H9 (cell line): Measurements from ENCODE around the gene ZNF750. TPM values are rescaled to one million over a fixed set of nuclear protein-coding genes. Genes with fewer than 3 reads are reported as not detected.

Experiments
- DNase-seq: peaks from one replicate; pipeline ENCODE4 v3.0.0-alpha.2; 2017
- H2AFZ ChIP-seq: one replicate; pipeline ENCODE4 v1.6.1; 2013; ENCODE audit warnings: mild to moderate bottlenecking, low read length, control low read depth, moderate library complexity
- H2AK5ac ChIP-seq: 2 replicates; pipeline ENCODE4 v1.6.1; 2013; ENCODE audit warnings: low read length, control low read depth, mixed read lengths; ENCODE audit not compliant: insufficient read length
- H2BK120ac ChIP-seq: one replicate; pipeline ENCODE4 v1.6.1; 2013; ENCODE audit warnings: low read depth, mild to moderate bottlenecking, low read length, control low read depth, inconsistent platforms; ENCODE audit not compliant: poor library complexity, severe bottlenecking
- H2BK12ac ChIP-seq: 2 replicates; pipeline ENCODE4 v1.6.1; 2013; ENCODE audit warnings: low read length, control low read depth, mixed read lengths, low read depth; ENCODE audit not compliant: insufficient read length
- H2BK15ac ChIP-seq: 2 replicates; pipeline ENCODE4 v1.6.1; 2013; ENCODE audit warnings: low read depth, low read length, control low read depth
- H2BK20ac ChIP-seq: one replicate; pipeline ENCODE4 v1.6.1; 2013; ENCODE audit warnings: low read depth, mild to moderate bottlenecking, low read length, control low read depth, inconsistent platforms; ENCODE audit not compliant: poor library complexity, severe bottlenecking
- H2BK5ac ChIP-seq: 2 replicates; pipeline ENCODE4 v1.6.1; 2013; ENCODE audit warnings: low read length, control low read depth, mixed read lengths; ENCODE audit not compliant: insufficient read length
- H3K14ac ChIP-seq: 2 replicates; pipeline ENCODE4 v1.6.1; 2013; ENCODE audit warnings: low read length, control low read depth; ENCODE audit not compliant: insufficient read depth
- H3K18ac ChIP-seq: 2 replicates; pipeline ENCODE4 v1.6.1; 2013; ENCODE audit warnings: low read depth, mild to moderate bottlenecking, mixed read lengths, low read length, control low read depth; ENCODE audit not compliant: insufficient read length
- H3K23ac ChIP-seq: 2 replicates; pipeline ENCODE4 v1.6.1; 2013; ENCODE audit warnings: low read length, control low read depth, mixed read lengths, low read depth; ENCODE audit not compliant: insufficient read length
- H3K23me2 ChIP-seq: 2 replicates; pipeline ENCODE4 v1.6.1; 2013; ENCODE audit warnings: low read depth, mild to moderate bottlenecking, mixed read lengths, low read length, control low read depth; ENCODE audit not compliant: insufficient read length, poor library complexity, severe bottlenecking
- H3K27ac ChIP-seq: 2 replicates; pipeline ENCODE4 v1.5.1; 2013; ENCODE audit warnings: low read length, control low read depth, mixed read lengths, low read depth; ENCODE audit not compliant: insufficient read length
- H3K27me3 ChIP-seq: 2 replicates; pipeline ENCODE4 v1.6.1; 2013; ENCODE audit warnings: low read length, control low read depth, inconsistent platforms; ENCODE audit not compliant: insufficient read depth
- H3K4ac ChIP-seq: 2 replicates; pipeline ENCODE4 v1.6.1; 2013; ENCODE audit warnings: low read depth, mild to moderate bottlenecking, control low read depth, inconsistent platforms, low read length, moderate library complexity
- H3K4me1 ChIP-seq: 2 replicates; pipeline ENCODE4 v1.6.1; 2013; ENCODE audit warnings: low read length, control low read depth, inconsistent platforms; ENCODE audit not compliant: insufficient read depth
- H3K4me2 ChIP-seq: 2 replicates; pipeline ENCODE4 v1.6.1; 2013; ENCODE audit warnings: low read length, control low read depth, mixed read lengths; ENCODE audit not compliant: insufficient read length, insufficient read depth
- H3K56ac ChIP-seq: 2 replicates; pipeline ENCODE4 v1.6.1; 2013; ENCODE audit warnings: low read depth, mild to moderate bottlenecking, mixed read lengths, low read length, control low read depth; ENCODE audit not compliant: insufficient read length
- H3K79me1 ChIP-seq: 2 replicates; pipeline ENCODE4 v1.6.1; 2013; ENCODE audit warnings: low read depth, mild to moderate bottlenecking, moderate library complexity, low read length, control low read depth, inconsistent platforms; ENCODE audit not compliant: insufficient read depth, poor library complexity, severe bottlenecking
- H3K79me2 ChIP-seq: 2 replicates; pipeline ENCODE4 v1.6.1; 2013; ENCODE audit warnings: low read length, control low read depth, inconsistent platforms; ENCODE audit not compliant: insufficient read depth
- H3K9ac ChIP-seq: 2 replicates; pipeline ENCODE4 v1.6.1; 2013; ENCODE audit warnings: low read length, control low read depth, mixed read lengths; ENCODE audit not compliant: insufficient read length; ENCODE audit errors: extremely low read depth
- H3K9me3 ChIP-seq: one replicate; pipeline ENCODE4 v1.6.1; 2013; ENCODE audit warnings: low read depth, low read length, inconsistent platforms; ENCODE audit not compliant: control insufficient read depth
- H3T11ph ChIP-seq: one replicate; pipeline ENCODE4 v1.6.1; 2013; ENCODE audit warnings: mild to moderate bottlenecking, low read length, control low read depth, inconsistent platforms
- H4K20me1 ChIP-seq: one replicate; pipeline ENCODE4 v1.6.1; 2013; ENCODE audit not compliant: control insufficient read depth, insufficient read length, insufficient read depth
- H4K5ac ChIP-seq: 2 replicates; pipeline ENCODE4 v1.6.1; 2013; ENCODE audit warnings: low read depth, mild to moderate bottlenecking, mixed read lengths, low read length, control low read depth; ENCODE audit not compliant: insufficient read length
- H4K8ac ChIP-seq: replicated peaks from 2 replicates; pipeline ENCODE4 v1.6.1; 2013; ENCODE audit warnings: low read length, control low read depth, mixed read lengths, low read depth; ENCODE audit not compliant: insufficient read length
- H4K91ac ChIP-seq: 2 replicates; pipeline ENCODE4 v1.6.1; 2013; ENCODE audit warnings: low read depth, mild to moderate bottlenecking, moderate library complexity, mixed read lengths, low read length, control low read depth; ENCODE audit not compliant: insufficient read length
- H3K27ac Mint-ChIP-seq, 3 experiments: 2 replicates in 2 of 3; 3 replicates in 1 of 3; pipeline ENCODE4 v1.8.0; 2020 to 2021; ENCODE audit warnings: mixed read lengths in 3 of 3, mild to moderate bottlenecking in 1 of 3, moderate library complexity in 1 of 3
- H3K27me3 Mint-ChIP-seq: 2 replicates; pipeline ENCODE4 v1.8.0; 2021; ENCODE audit warnings: low read depth, mild to moderate bottlenecking, moderate library complexity, mixed read lengths
- H3K36me3 Mint-ChIP-seq, 3 experiments: 2 replicates in 2 of 3; 3 replicates in 1 of 3; pipeline ENCODE4 v1.8.0; 2020 to 2021; ENCODE audit warnings: low read depth in 3 of 3, mixed read lengths in 3 of 3; ENCODE audit not compliant: insufficient read depth in 1 of 3
- H3K4me1 Mint-ChIP-seq, 2 experiments: 2 replicates each; pipeline ENCODE4 v1.8.0; 2020; ENCODE audit warnings: mixed read lengths in 2 of 2
- H3K4me3 Mint-ChIP-seq, 2 experiments: 2 replicates in 1 of 2; 3 replicates in 1 of 2; pipeline ENCODE4 v1.8.0; 2020 to 2021; ENCODE audit warnings: mild to moderate bottlenecking in 2 of 2, mixed read lengths in 2 of 2, moderate library complexity in 1 of 2
- H3K9me3 Mint-ChIP-seq, 2 experiments: 2 replicates in 1 of 2; 3 replicates in 1 of 2; pipeline ENCODE4 v1.8.0; 2020; ENCODE audit warnings: mild to moderate bottlenecking in 2 of 2, mixed read lengths in 2 of 2, moderate library complexity in 1 of 2
- WGBS: extraction: QIAGEN DNeasy Blood & Tissue Kit; methylation state at CpG from one replicate; pipeline ENCODE4 v1.1.7; 2013; ENCODE audit warnings: missing lambda C conversion rate, low lambda C conversion rate, mixed read lengths; ENCODE audit not compliant: insufficient read length; ENCODE audit errors: extremely low coverage; 5-methylcytosine and 5-hydroxymethylcytosine counted together
- total RNA-seq: library from RNA; stranded (reverse); gene quantifications from 2 replicates; pipeline ENCODE4 v1.2.1, GENCODE V29; 2021
- TF ChIP-seq, protein P1 (sequence below): fragments of 200-600 bp; sonication (generic); conservative IDR thresholded peaks from 3 replicates; pipeline ENCODE4 v1.8.0; 2021; ENCODE audit warnings: antibody characterized with exemption, mild to moderate bottlenecking

The ZNF750 gene
- total RNA-seq, 1 experiment from 2014 or later: not detected

GRCh38 chr17:82881324-82881823 is 41.6 kb upstream of the ZNF750 start:
- no peak overlapping the region for H4K5ac ChIP-seq
- Mint-ChIP-seq H3K4me1 (peaks cover 14 to 27% of the 10 kb centered on the region in 2 experiments), H3K27ac (peak overlapping the region in 1 of 3 experiments; percentile 81; a peak in 2 of 7 replicates), H3K9me3 (no peaks in the 10 kb centered on the region), H3K4me3 (no peak overlapping the region), H3K27me3 (no peaks in the 10 kb centered on the region), H3K36me3 (peaks cover 11 to 31% (median 23%) of the 10 kb centered on the region in 3 experiments)
- no peak overlapping the region for H2BK15ac ChIP-seq
- H3K27ac ChIP-seq: no peak overlapping the region
- H3K56ac ChIP-seq: no peak overlapping the region
- TF ChIP-seq, protein P1, sequence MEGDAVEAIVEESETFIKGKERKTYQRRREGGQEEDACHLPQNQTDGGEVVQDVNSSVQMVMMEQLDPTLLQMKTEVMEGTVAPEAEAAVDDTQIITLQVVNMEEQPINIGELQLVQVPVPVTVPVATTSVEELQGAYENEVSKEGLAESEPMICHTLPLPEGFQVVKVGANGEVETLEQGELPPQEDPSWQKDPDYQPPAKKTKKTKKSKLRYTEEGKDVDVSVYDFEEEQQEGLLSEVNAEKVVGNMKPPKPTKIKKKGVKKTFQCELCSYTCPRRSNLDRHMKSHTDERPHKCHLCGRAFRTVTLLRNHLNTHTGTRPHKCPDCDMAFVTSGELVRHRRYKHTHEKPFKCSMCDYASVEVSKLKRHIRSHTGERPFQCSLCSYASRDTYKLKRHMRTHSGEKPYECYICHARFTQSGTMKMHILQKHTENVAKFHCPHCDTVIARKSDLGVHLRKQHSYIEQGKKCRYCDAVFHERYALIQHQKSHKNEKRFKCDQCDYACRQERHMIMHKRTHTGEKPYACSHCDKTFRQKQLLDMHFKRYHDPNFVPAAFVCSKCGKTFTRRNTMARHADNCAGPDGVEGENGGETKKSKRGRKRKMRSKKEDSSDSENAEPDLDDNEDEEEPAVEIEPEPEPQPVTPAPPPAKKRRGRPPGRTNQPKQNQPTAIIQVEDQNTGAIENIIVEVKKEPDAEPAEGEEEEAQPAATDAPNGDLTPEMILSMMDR: no peak
- peak overlapping the region; percentile 51; the same call in 1 of the 2 replicates for H3K14ac ChIP-seq
- no peak for DNase-seq
- H3K23me2 ChIP-seq: no peaks in the 10 kb centered on the region
- peaks cover 4% of the 10 kb centered on the region for H4K20me1 ChIP-seq
- H2BK5ac ChIP-seq: no peak overlapping the region
- no peak overlapping the region for H4K91ac ChIP-seq
- H2BK12ac ChIP-seq: no peak overlapping the region
- H2AFZ ChIP-seq: no peak overlapping the region
- H3K79me2 ChIP-seq: no peaks in the 10 kb centered on the region; the same call in 1 of the 2 replicates
- H3K23ac ChIP-seq: no peak overlapping the region
- no peaks in the 10 kb centered on the region for H3K79me1 ChIP-seq
- H3K27me3 ChIP-seq: no peaks in the 10 kb centered on the region
- H2BK20ac ChIP-seq: no peak overlapping the region
- H4K8ac ChIP-seq: no peak overlapping the region
- H2BK120ac ChIP-seq: no peak overlapping the region
- WGBS: no CpG with 5 or more reads among the region's 21 CpGs
- no peaks in the 10 kb centered on the region for H3K4me1 ChIP-seq
- H3K4ac ChIP-seq: no peak overlapping the region
- H3K18ac ChIP-seq: no peak overlapping the region
- no peak overlapping the region for H3T11ph ChIP-seq
- no peak overlapping the region for H3K4me2 ChIP-seq
- no peak overlapping the region for H2AK5ac ChIP-seq
- H3K9me3 ChIP-seq: no peaks in the 10 kb centered on the region
- no peak overlapping the region for H3K9ac ChIP-seq
